SHP77 (cell line): ENCODE results near the gene NCOA3.

Experiments
- DNase-seq, 2 experiments: peaks; one replicate each; lab custom pipeline; 2025; lab: John Stamatoyannopoulos, UW

NCOA3 gene

GRCh38 chr20:47678536-47678935 lies 176.8 kb downstream of the NCOA3 start:
- no peak for DNase-seq

- DNase-seq: no peak
Observed at GRCh38 chr20:47679462-47679861, 177.8 kb downstream of the NCOA3 start.

GRCh38 chr20:47680804-47681529 lies 179.3 kb downstream of the NCOA3 start:
- DNase-seq: no peak

GRCh38 chr20:47682028-47682783 lies 180.5 kb downstream of the NCOA3 start:
- no peak for DNase-seq

GRCh38 chr20:47682916-47683315 lies 181.2 kb downstream of the NCOA3 start:
- no peak for DNase-seq

GRCh38 chr20:47684306-47685080 lies 182.8 kb downstream of the NCOA3 start:
- DNase-seq: no peak

- DNase-seq: peak in 1 of 2 experiments; percentile 24
Observed at GRCh38 chr20:47686545-47686944, 184.9 kb downstream of the NCOA3 start.

GRCh38 chr20:47687095-47687987 lies 185.7 kb downstream of the NCOA3 start:
- DNase-seq: no peak

- no peak for DNase-seq
Observed at GRCh38 chr20:47688385-47689381, 187.0 kb downstream of the NCOA3 start.

GRCh38 chr20:47689731-47690130 lies 188.0 kb downstream of the NCOA3 start:
- no peak for DNase-seq

GRCh38 chr20:47691625-47692024 lies 189.9 kb downstream of the NCOA3 start:
- no peak for DNase-seq

- DNase-seq: no peak
Observed at GRCh38 chr20:47694021-47694818, 192.5 kb downstream of the NCOA3 start.

- no peak for DNase-seq
Observed at GRCh38 chr20:47696856-47697255, 195.2 kb downstream of the NCOA3 start.

GRCh38 chr20:47698142-47698541 lies 196.5 kb downstream of the NCOA3 start:
- DNase-seq: no peak

GRCh38 chr20:47699818-47700217 lies 198.1 kb downstream of the NCOA3 start:
- no peak for DNase-seq

GRCh38 chr20:47700327-47700726 lies 198.6 kb downstream of the NCOA3 start:
- no peak for DNase-seq

GRCh38 chr20:47701612-47702011 lies 199.9 kb downstream of the NCOA3 start:
- DNase-seq: no peak

- DNase-seq: no peak
Observed at GRCh38 chr20:47703748-47704147, 202.1 kb downstream of the NCOA3 start.

GRCh38 chr20:47704746-47705496 lies 203.2 kb downstream of the NCOA3 start:
- DNase-seq: no peak
